WTC11 (cell line): Measurements from ENCODE around the gene MAP3K12.

Source experiments
- ATF6 ChIP-seq: sonication (generic); formaldehyde crosslinking; IDR thresholded peaks from 2 replicates; pipeline ENCODE4 v1.8.1; 2023; ENCODE audit warnings: mild to moderate bottlenecking, missing genetic modification reagents
- STAT6 ChIP-seq: sonication (generic); formaldehyde crosslinking; conservative IDR thresholded peaks from 2 replicates; pipeline ENCODE4 v1.8.1; 2023; ENCODE audit warnings: mild to moderate bottlenecking, low read depth, missing genetic modification reagents, moderate library complexity

- TF ChIP-seq STAT6 (CRISPR knock-in tag) (no peak), ATF6 (CRISPR knock-in tag) (no peak)
These were observed 6.5 kb upstream of the MAP3K12 start for GRCh38 chr12:53505555-53506449.
